Mononuclear cell (primary cell): ENCODE data around the gene AUP1. TPM values are rescaled to one million over a fixed set of nuclear protein-coding genes. Genes with fewer than 3 reads are reported as not detected.

Experiments used
- H3K27me3 ChIP-seq: 2 replicates; pipeline ENCODE4 v1.6.0; 2011; ENCODE audit warnings: low read length, control low read depth; ENCODE audit not compliant: insufficient read depth
- H3K4me1 ChIP-seq: 2 replicates; pipeline ENCODE4 v1.5.1; 2011; ENCODE audit warnings: mild to moderate bottlenecking, low read length, control low read depth; ENCODE audit not compliant: insufficient read depth
- H3K4me3 ChIP-seq: 2 replicates; pipeline ENCODE4 v1.5.1; 2011; ENCODE audit warnings: mild to moderate bottlenecking, low read length, moderate library complexity
- H3K9me3 ChIP-seq: 2 replicates; pipeline ENCODE4 v1.5.1; 2011; ENCODE audit warnings: low read depth, mild to moderate bottlenecking, control low read depth, low read length
- total RNA-seq: library from RNA; depleted of rRNA; stranded (reverse); fragments of >200 nt; gene quantifications from one replicate; pipeline ENCODE4 v1.2.3, GENCODE V29; 2012

AUP1 gene
- total RNA-seq, 1 donor = 115 TPM

- Histone ChIP-seq H3K27me3 (no peaks in the 10 kb centered on the region), H3K9me3 (no peaks in the 10 kb centered on the region), H3K4me3 (no peak overlapping the region), H3K4me1 (peaks cover 30% of the 10 kb centered on the region)
Observed at GRCh38 chr2:74531666-74532065, 2.2 kb upstream of the AUP1 start.

GRCh38 chr2:74530239-74531187 is 1.0 kb upstream of the AUP1 start:
- no peaks in the 10 kb centered on the region for H3K9me3 ChIP-seq
- no peaks in the 10 kb centered on the region for H3K27me3 ChIP-seq
- peaks cover 30% of the 10 kb centered on the region for H3K4me1 ChIP-seq
- peak overlapping the region; percentile 76 for H3K4me3 ChIP-seq

GRCh38 chr2:74528600-74529356 is 728 bp downstream of the AUP1 start:
- Histone ChIP-seq H3K4me1 (peaks cover 30% of the 10 kb centered on the region), H3K9me3 (no peaks in the 10 kb centered on the region), H3K27me3 (no peaks in the 10 kb centered on the region), H3K4me3 (peak overlapping the region; percentile 76)

GRCh38 chr2:74527741-74528140 is 1.8 kb downstream of the AUP1 start:
- Histone ChIP-seq H3K4me1 (peaks cover 30% of the 10 kb centered on the region), H3K4me3 (no peak overlapping the region), H3K27me3 (no peaks in the 10 kb centered on the region), H3K9me3 (no peaks in the 10 kb centered on the region)

GRCh38 chr2:74526649-74527230 is 2.8 kb downstream of the AUP1 start:
- no peaks in the 10 kb centered on the region for H3K27me3 ChIP-seq
- peaks cover 29% of the 10 kb centered on the region for H3K4me1 ChIP-seq
- H3K9me3 ChIP-seq = no peaks in the 10 kb centered on the region
- no peak overlapping the region for H3K4me3 ChIP-seq

- H3K9me3 ChIP-seq = no peaks in the 10 kb centered on the region
- H3K4me3 ChIP-seq = no peak within 1 kb of the TSS
- H3K27me3 ChIP-seq = peaks cover 2% of the 10 kb centered on the region
- H3K4me1 ChIP-seq = peaks cover 21% of the 10 kb centered on the region
Observed at GRCh38 chr2:74525717-74526648, 3.5 kb downstream of the AUP1 start, which contains the start of gene DQX1. Gene DQX1, minus strand, starts transcription at chr2:74526231. Its CDS starts 502 bp downstream, at chr2:74525729.

GRCh38 chr2:74524955-74525716 is 4.4 kb downstream of the AUP1 start:
- Histone ChIP-seq H3K4me3 (no peak overlapping the region), H3K4me1 (peaks cover 13% of the 10 kb centered on the region), H3K27me3 (peaks cover 10% of the 10 kb centered on the region), H3K9me3 (no peaks in the 10 kb centered on the region)

GRCh38 chr2:74524005-74524404 is 5.5 kb downstream of the AUP1 start:
- H3K9me3 ChIP-seq = no peaks in the 10 kb centered on the region
- H3K27me3 ChIP-seq = peaks cover 21% of the 10 kb centered on the region
- peaks cover 12% of the 10 kb centered on the region for H3K4me1 ChIP-seq
- H3K4me3 ChIP-seq = no peak overlapping the region

- H3K27me3 ChIP-seq = peaks cover 36% of the 10 kb centered on the region
- no peaks in the 10 kb centered on the region for H3K9me3 ChIP-seq
- H3K4me1 ChIP-seq = no peaks in the 10 kb centered on the region
- H3K4me3 ChIP-seq = no peak overlapping the region
Observed at GRCh38 chr2:74522516-74522915, 7.0 kb downstream of the AUP1 start.

- Histone ChIP-seq H3K4me3 (no peak overlapping the region), H3K9me3 (no peaks in the 10 kb centered on the region), H3K27me3 (peaks cover 92% of the 10 kb centered on the region), H3K4me1 (peaks cover 37% of the 10 kb centered on the region)
Observed at GRCh38 chr2:74516650-74517049, 12.9 kb downstream of the AUP1 start.

GRCh38 chr2:74515981-74516633 is 13.4 kb downstream of the AUP1 start:
- Histone ChIP-seq H3K4me3 (peak overlapping the region; percentile 24), H3K27me3 (peaks cover 97% of the 10 kb centered on the region), H3K4me1 (peaks cover 37% of the 10 kb centered on the region), H3K9me3 (no peaks in the 10 kb centered on the region)

- peak overlapping the region; percentile 24 for H3K4me3 ChIP-seq
- peaks cover 37% of the 10 kb centered on the region for H3K4me1 ChIP-seq
- H3K27me3 ChIP-seq = peaks cover 97% of the 10 kb centered on the region
- H3K9me3 ChIP-seq = no peaks in the 10 kb centered on the region
Observed at GRCh38 chr2:74515271-74515980, 14.1 kb downstream of the AUP1 start.
